ENCODE data around the gene IRAK3.

Gene IRAK3

DNA sequence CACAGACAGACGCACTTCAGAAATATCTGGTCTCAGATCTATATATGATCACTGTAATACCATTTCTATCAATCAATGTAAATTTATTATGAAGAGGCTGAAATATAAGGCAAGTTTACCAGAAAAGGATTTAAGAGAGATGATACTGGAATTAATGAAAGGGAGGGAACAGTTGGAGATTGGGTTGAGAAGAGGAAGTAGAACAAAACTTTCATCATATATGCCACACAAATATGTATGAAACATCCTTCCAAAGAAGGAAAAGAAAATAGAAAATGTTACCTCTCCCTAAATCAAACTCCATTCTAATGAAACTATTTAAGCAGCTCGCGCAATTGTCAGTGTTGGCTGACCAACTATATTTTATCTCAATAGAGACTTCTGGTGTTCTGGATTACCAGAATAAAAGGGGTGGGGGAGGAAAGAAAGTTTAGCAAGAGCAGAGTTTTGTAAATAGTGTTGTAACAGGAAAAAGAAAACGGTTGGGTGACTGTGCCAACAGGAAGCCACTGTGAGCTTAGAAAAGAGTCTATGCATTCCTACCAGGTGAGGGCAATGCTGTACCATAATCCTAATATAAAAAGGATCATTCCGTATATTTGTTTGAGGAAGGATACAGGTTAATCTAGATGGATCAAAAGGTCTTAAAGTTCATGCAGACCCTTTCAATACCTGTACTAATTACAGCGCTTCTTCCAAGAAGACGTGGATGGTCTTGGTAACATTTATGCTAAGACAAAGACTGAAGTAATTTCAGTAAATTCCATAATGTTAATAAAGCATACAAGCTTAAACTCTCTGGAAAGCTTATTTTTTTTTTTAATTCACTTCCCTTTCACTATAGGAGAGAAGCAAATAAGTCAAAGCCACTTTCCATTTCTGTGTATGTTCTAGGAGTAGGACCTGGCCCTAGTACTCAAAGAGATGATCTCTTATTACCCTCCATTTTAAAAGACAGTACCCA, 43.9 kb upstream of the IRAK3 start:
- DNase-seq (ENCODE audit: low read depth), result no peak
- H3K4me3 ChIP-seq (ENCODE audit: low read depth, low read length), result no peak overlapping the region
- TF ChIP-seq, protein P1, sequence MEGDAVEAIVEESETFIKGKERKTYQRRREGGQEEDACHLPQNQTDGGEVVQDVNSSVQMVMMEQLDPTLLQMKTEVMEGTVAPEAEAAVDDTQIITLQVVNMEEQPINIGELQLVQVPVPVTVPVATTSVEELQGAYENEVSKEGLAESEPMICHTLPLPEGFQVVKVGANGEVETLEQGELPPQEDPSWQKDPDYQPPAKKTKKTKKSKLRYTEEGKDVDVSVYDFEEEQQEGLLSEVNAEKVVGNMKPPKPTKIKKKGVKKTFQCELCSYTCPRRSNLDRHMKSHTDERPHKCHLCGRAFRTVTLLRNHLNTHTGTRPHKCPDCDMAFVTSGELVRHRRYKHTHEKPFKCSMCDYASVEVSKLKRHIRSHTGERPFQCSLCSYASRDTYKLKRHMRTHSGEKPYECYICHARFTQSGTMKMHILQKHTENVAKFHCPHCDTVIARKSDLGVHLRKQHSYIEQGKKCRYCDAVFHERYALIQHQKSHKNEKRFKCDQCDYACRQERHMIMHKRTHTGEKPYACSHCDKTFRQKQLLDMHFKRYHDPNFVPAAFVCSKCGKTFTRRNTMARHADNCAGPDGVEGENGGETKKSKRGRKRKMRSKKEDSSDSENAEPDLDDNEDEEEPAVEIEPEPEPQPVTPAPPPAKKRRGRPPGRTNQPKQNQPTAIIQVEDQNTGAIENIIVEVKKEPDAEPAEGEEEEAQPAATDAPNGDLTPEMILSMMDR (IDR thresholded peaks at IDR 0.05; ENCODE audit: low read depth, low read length, missing control alignments), result peak; percentile 39

DNA sequence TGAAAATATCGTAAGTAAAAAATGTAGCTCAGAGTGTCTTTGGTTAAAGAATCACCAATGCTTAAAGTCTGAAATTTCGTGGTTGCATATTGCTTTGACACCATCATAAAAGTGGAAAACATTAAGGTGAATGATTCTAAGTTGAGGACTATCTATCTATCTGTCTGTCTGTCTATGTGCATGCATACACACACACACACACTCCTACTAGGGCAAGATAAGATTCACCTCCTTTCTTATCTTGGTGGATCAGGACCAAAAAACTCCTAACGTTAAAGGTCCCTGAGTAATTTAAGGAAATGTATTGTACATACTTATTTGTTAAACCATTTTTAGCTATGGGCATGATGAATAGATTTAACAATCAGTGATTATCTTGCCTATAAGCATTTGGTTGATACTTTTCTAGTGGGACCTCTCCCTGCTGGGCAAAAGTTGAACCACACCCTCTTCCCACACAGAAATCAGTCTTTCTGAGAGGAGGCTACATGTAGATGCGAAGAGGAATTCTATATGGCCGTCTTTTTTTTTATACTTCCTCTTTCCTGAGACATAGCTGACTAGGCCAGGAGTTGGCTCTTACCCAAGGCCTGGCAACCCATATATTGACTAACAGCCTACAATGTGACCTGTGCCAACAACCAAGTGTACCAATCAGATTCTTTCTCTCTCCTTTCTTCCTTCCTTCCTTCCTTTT, 39.2 kb upstream of the IRAK3 start:
- DNase-seq (ENCODE audit: low read depth), result no peak
- TF ChIP-seq, protein P1 (IDR thresholded peaks at IDR 0.05; ENCODE audit: low read depth, low read length, missing control alignments), result peak; percentile 25
- no peak overlapping the region for H3K4me3 ChIP-seq (ENCODE audit: low read depth, low read length)

DNA sequence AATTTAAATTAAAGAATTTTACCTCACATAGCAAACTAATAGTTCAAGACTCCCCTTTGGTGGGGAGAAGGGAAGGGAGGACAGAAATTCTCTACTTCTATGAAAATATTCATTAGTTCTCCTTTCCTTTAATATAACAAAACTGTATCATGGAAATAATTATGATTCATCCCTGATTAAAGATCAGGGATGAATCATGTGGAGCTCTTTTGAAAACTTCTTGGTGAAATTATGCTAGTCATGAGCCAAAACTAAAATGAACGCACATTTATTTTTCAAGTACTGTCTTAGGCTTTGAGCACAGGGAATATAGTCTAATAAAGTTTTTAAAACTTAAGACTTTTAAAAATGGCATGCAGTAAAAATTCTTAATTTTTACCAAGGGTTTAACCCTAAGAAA, 36.3 kb upstream of the IRAK3 start:
- DNase-seq (ENCODE audit: low read depth), result no peak
- no peak overlapping the region for H3K4me3 ChIP-seq (ENCODE audit: low read depth, low read length)
- TF ChIP-seq, protein P1 (IDR thresholded peaks at IDR 0.05; ENCODE audit: low read depth, low read length, missing control alignments), result no peak

DNA sequence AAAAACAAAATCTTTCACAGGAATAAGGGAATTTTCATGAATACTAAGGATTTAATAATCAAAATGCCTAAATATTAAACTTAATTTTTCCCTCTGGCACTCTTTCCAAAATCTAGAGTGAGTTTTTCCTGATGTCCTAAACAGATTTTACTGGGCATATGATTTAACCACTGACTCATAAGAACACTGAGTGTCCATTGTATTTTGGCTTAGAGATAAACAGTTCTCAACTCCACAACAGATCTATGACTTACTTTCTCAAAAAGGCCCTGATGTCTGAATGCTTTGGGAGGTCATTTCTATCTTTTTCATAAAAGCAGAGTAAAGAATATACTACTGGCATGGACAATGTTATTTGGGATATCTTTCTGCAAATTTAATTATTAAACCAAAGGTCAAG, 34.2 kb upstream of the IRAK3 start:
- DNase-seq (ENCODE audit: low read depth), result no peak
- no peak overlapping the region for H3K4me3 ChIP-seq (ENCODE audit: low read depth, low read length)
- TF ChIP-seq, protein P1 (IDR thresholded peaks at IDR 0.05; ENCODE audit: low read depth, low read length, missing control alignments), result no peak

DNA sequence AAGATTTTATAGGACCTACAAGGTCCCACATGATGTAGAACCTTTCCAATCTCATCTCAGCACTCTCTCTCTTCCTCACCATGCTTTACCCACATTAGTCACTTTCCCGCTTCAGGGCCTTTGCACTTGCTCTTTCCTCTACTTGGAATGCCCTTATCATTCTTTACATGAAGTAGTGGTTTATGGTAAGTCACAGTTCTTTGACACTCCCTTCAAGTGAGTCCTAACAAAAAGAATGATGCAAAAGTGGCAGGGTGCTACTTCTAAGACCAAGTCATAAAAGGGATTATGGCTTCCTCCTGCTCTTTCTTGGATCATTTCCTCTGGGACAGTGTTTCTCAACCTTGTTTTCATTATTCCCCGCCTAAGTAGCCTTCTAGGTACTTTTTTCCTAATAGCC, 32.4 kb upstream of the IRAK3 start:
- no peak overlapping the region for H3K4me3 ChIP-seq (ENCODE audit: low read depth, low read length)
- TF ChIP-seq, protein P1 (IDR thresholded peaks at IDR 0.05; ENCODE audit: low read depth, low read length, missing control alignments), result no peak
- DNase-seq (ENCODE audit: low read depth), result no peak

DNA sequence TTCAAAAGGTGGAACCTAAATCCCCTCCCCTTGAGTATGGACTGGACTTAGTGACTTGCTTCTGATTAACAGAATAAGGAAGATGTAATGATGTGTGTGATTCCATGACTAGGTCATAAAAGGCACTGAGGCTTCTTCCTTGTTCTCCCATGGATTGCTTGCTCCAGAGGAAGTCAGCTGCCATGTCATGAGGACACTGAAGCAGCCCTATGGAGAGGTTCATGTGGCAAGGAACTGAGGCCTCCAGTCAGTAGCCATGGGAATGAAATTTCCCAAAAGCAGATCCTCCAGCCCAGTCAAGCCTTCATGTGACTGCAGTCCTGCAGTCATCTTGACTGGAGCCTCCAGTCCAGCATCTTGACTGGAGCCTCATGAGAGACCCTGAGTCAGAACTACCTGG, 29.9 kb upstream of the IRAK3 start:
- DNase-seq (ENCODE audit: low read depth), result no peak
- H3K4me3 ChIP-seq (ENCODE audit: low read depth, low read length), result no peak overlapping the region
- TF ChIP-seq, protein P1 (IDR thresholded peaks at IDR 0.05; ENCODE audit: low read depth, low read length, missing control alignments), result no peak

Data from GM12864 (cell line).